ENCODE data around the gene KLRF2.
"Not testable (repeated sequence)": the region's sequence is repeated elsewhere in the genome, so short reads cannot be mapped to it uniquely, and the experiment has no call there.

DNA sequence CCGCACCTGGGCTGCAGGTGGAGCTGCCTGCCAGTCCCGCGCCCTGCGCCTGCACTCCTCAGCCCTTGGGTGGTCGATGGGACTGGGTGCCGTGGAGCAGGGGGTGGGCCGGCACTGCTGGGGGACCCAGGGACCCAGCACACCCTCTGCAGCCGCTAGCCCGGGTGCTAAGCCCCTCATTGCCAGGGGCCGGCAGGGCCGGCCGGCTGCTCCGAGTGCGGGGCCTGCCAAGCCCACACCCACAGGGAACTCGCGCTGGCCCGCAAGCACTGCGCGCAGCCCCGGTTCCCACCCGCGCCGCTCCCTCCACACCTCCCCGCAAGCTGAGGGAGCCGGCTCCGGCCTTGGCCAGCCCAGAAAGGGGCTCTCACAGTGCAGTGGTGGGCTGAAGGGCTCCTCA lies 5.2 kb upstream of the KLRF2 start:
- TF ChIP-seq, protein P1, sequence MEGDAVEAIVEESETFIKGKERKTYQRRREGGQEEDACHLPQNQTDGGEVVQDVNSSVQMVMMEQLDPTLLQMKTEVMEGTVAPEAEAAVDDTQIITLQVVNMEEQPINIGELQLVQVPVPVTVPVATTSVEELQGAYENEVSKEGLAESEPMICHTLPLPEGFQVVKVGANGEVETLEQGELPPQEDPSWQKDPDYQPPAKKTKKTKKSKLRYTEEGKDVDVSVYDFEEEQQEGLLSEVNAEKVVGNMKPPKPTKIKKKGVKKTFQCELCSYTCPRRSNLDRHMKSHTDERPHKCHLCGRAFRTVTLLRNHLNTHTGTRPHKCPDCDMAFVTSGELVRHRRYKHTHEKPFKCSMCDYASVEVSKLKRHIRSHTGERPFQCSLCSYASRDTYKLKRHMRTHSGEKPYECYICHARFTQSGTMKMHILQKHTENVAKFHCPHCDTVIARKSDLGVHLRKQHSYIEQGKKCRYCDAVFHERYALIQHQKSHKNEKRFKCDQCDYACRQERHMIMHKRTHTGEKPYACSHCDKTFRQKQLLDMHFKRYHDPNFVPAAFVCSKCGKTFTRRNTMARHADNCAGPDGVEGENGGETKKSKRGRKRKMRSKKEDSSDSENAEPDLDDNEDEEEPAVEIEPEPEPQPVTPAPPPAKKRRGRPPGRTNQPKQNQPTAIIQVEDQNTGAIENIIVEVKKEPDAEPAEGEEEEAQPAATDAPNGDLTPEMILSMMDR (IDR thresholded peaks at IDR 0.05; ENCODE audit: low read depth, low read length, poor library complexity, severe bottlenecking): not testable (repeated sequence)
- not testable (repeated sequence) for TF ChIP-seq EZH2phosphoT487 (IDR thresholded peaks at IDR 0.05; ENCODE audit: borderline replicate concordance, low read length)
